ENCODE data around the gene NR1H2.

Gene NR1H2

GRCh38 chr19:50392759-50393158, 16.5 kb downstream of the NR1H2 start:
- Histone ChIP-seq H3K36me3 (ENCODE audit: control insufficient read depth, insufficient read depth, low read length) (peaks cover 32% of the 10 kb centered on the region), H3K9ac (ENCODE audit: low read depth, low read length) (no peak overlapping the region), H3K27me3 (ENCODE audit: control insufficient read depth, insufficient read depth, low read length) (no peaks in the 10 kb centered on the region), H3K27ac (ENCODE audit: low read depth, low read length) (no peak overlapping the region), H3K4me1 (ENCODE audit: control insufficient read depth, insufficient read depth, low read length) (no peaks in the 10 kb centered on the region), H3K9me3 (ENCODE audit: control insufficient read depth, insufficient read depth, low read length) (peaks cover 4% of the 10 kb centered on the region), H3K4me3 (ENCODE audit: low read depth, low read length) (no peak overlapping the region)

DNA sequence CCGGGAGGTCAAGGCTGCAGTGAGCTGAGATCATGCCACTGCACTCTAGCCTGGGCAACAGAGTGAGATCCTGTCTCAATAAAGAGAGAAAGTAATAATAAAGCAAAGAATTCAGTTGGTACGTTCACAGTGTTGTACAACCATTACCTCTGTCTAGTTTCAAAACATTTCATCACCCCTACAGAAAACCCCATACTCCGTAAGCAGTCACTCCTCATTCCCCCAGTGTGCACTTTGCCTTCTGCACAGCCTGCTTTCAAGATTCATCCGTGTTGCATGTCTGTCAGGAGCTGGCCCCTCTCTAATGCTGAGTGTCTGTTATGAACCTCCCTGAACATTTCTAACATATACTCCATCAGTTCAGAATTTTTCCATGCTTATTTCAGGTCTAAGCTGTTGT, 17.3 kb downstream of the NR1H2 start:
- H3K4me1 ChIP-seq (ENCODE audit: control insufficient read depth, insufficient read depth, low read length): no peaks in the 10 kb centered on the region
- no peaks in the 10 kb centered on the region for H3K27me3 ChIP-seq (ENCODE audit: control insufficient read depth, insufficient read depth, low read length)
- H3K27ac ChIP-seq (ENCODE audit: low read depth, low read length): no peak overlapping the region
- H3K4me3 ChIP-seq (ENCODE audit: low read depth, low read length): no peak overlapping the region
- H3K9ac ChIP-seq (ENCODE audit: low read depth, low read length): no peak overlapping the region
- peaks cover 28% of the 10 kb centered on the region for H3K36me3 ChIP-seq (ENCODE audit: control insufficient read depth, insufficient read depth, low read length)
- H3K9me3 ChIP-seq (ENCODE audit: control insufficient read depth, insufficient read depth, low read length): peaks cover 4% of the 10 kb centered on the region

DNA sequence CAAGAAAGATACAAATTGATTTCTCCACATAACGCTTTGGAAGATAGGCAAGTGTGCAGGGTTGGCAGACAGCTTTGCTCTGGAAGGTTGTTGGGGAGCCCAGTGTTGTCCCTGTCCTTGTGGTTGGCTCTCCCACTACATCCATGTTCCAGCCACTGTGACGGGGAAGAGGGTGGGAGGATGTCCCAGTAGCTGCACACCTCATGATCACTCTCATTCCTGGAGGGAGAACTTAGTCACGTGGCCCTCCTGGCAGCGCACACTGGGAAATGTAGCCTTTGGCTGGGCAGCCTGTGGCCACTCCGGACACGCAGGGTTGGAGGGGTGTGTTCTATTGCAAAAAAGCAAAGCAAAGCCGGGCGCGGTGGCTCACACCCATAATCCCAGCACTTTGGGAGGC, 17.8 kb downstream of the NR1H2 start:
- H3K36me3 ChIP-seq (ENCODE audit: control insufficient read depth, insufficient read depth, low read length): peaks cover 30% of the 10 kb centered on the region
- no peak overlapping the region for H3K9ac ChIP-seq (ENCODE audit: low read depth, low read length)
- peaks cover 4% of the 10 kb centered on the region for H3K9me3 ChIP-seq (ENCODE audit: control insufficient read depth, insufficient read depth, low read length)
- H3K27me3 ChIP-seq (ENCODE audit: control insufficient read depth, insufficient read depth, low read length): no peaks in the 10 kb centered on the region
- no peaks in the 10 kb centered on the region for H3K4me1 ChIP-seq (ENCODE audit: control insufficient read depth, insufficient read depth, low read length)
- no peak overlapping the region for H3K4me3 ChIP-seq (ENCODE audit: low read depth, low read length)
- no peak overlapping the region for H3K27ac ChIP-seq (ENCODE audit: low read depth, low read length)

- Histone ChIP-seq H3K36me3 (ENCODE audit: control insufficient read depth, insufficient read depth, low read length) (peaks cover 38% of the 10 kb centered on the region), H3K9me3 (ENCODE audit: control insufficient read depth, insufficient read depth, low read length) (no peaks in the 10 kb centered on the region), H3K4me3 (ENCODE audit: low read depth, low read length) (no peak overlapping the region), H3K4me1 (ENCODE audit: control insufficient read depth, insufficient read depth, low read length) (no peaks in the 10 kb centered on the region), H3K27ac (ENCODE audit: low read depth, low read length) (no peak overlapping the region), H3K27me3 (ENCODE audit: control insufficient read depth, insufficient read depth, low read length) (no peaks in the 10 kb centered on the region), H3K9ac (ENCODE audit: low read depth, low read length) (no peak overlapping the region)
These were observed 22.6 kb downstream of the NR1H2 start for GRCh38 chr19:50398675-50399367.

DNA sequence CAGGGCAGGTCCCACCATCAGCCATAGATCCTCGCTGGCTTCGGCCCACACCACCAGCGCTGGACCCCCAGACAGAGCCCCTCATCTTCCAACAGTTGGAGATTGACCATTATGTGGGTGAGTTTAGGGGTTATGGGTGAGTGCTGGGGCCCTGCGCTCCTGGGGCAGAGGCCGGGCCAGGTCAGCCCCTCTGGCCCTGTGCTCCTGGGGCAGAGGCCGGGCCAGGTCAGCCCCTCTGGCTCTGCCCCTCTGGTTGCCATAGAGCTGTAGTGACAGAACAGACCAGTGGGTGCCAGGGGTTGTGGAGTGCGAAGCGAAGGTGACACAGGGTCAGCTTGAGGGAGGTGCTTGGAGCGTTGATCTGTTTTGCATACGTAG, 23.1 kb downstream of the NR1H2 start:
- Histone ChIP-seq H3K9ac (ENCODE audit: low read depth, low read length) (no peak overlapping the region), H3K27ac (ENCODE audit: low read depth, low read length) (no peak overlapping the region), H3K4me3 (ENCODE audit: low read depth, low read length) (no peak overlapping the region), H3K36me3 (ENCODE audit: control insufficient read depth, insufficient read depth, low read length) (peaks cover 37% of the 10 kb centered on the region), H3K27me3 (ENCODE audit: control insufficient read depth, insufficient read depth, low read length) (no peaks in the 10 kb centered on the region), H3K9me3 (ENCODE audit: control insufficient read depth, insufficient read depth, low read length) (no peaks in the 10 kb centered on the region), H3K4me1 (ENCODE audit: control insufficient read depth, insufficient read depth, low read length) (no peaks in the 10 kb centered on the region)

DNA sequence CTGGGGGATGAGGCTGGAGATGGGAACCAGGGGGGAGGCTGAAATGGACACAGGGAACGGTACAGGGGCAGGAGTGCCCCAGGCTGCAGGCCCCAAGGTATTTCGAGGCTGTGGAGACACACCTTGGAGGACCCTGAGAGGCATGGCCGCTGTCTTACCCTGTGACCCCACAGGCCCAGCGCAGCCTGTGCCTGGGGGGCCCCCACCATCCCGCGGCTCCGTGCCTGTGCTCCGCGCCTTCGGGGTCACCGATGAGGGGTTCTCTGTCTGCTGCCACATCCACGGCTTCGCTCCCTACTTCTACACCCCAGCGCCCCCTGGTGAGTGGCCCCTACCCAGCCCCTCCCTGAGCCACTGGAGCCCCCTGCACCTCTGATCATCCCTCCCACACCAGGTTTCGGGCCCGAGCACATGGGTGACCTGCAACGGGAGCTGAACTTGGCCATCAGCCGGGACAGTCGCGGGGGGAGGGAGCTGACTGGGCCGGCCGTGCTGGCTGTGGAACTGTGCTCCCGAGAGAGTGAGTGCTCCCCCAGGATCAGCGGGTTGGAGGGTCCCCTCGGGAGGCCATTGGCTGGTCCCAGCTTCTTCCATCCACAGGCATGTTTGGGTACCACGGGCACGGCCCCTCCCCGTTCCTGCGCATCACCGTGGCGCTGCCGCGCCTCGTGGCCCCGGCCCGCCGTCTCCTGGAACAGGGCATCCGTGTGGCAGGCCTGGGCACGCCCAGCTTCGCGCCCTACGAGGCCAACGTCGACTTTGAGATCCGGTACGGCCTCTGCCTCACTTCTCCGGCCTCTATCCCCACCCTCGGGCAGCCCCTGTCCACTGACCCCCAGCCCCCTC, 25.6 kb downstream of the NR1H2 start:
- no peak overlapping the region for H3K9ac ChIP-seq (ENCODE audit: low read depth, low read length)
- H3K27me3 ChIP-seq (ENCODE audit: control insufficient read depth, insufficient read depth, low read length): no peaks in the 10 kb centered on the region
- H3K36me3 ChIP-seq (ENCODE audit: control insufficient read depth, insufficient read depth, low read length): peaks cover 55% of the 10 kb centered on the region
- no peak overlapping the region for H3K4me3 ChIP-seq (ENCODE audit: low read depth, low read length)
- H3K9me3 ChIP-seq (ENCODE audit: control insufficient read depth, insufficient read depth, low read length): no peaks in the 10 kb centered on the region
- no peak overlapping the region for H3K27ac ChIP-seq (ENCODE audit: low read depth, low read length)
- H3K4me1 ChIP-seq (ENCODE audit: control insufficient read depth, insufficient read depth, low read length): no peaks in the 10 kb centered on the region

- H3K9ac ChIP-seq (ENCODE audit: low read depth, low read length): no peak overlapping the region
- peaks cover 60% of the 10 kb centered on the region for H3K36me3 ChIP-seq (ENCODE audit: control insufficient read depth, insufficient read depth, low read length)
- no peaks in the 10 kb centered on the region for H3K9me3 ChIP-seq (ENCODE audit: control insufficient read depth, insufficient read depth, low read length)
- no peak overlapping the region for H3K4me3 ChIP-seq (ENCODE audit: low read depth, low read length)
- no peaks in the 10 kb centered on the region for H3K27me3 ChIP-seq (ENCODE audit: control insufficient read depth, insufficient read depth, low read length)
- H3K27ac ChIP-seq (ENCODE audit: low read depth, low read length): no peak overlapping the region
- H3K4me1 ChIP-seq (ENCODE audit: control insufficient read depth, insufficient read depth, low read length): no peaks in the 10 kb centered on the region
These were observed 26.5 kb downstream of the NR1H2 start for GRCh38 chr19:50402544-50403301.

DNA sequence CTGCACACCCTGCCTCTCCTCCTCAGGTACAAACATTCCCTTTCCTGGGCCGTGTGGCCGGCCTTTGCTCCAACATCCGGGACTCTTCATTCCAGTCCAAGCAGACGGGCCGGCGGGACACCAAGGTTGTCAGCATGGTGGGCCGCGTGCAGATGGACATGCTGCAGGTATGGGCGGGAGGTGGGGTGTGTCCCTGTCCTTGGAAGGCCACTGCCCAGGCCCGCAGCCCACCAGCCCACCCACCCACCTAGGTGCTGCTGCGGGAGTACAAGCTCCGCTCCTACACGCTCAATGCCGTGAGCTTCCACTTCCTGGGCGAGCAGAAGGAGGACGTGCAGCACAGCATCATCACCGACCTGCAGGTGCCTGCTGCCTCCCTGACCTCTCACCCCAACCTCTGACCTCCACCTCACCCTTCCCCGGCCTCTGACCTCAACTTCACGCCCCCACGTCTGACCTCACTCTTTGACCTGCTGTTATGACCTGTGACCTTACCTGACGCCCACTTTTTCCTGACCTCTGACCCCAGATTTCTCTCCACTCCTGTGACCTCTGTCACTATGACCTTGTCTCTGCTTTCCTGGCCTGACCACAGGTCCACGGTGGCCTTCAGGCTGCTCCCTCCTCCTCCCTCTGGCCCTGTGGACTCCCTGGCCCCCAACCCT, 30.0 kb downstream of the NR1H2 start:
- Histone ChIP-seq H3K36me3 (ENCODE audit: control insufficient read depth, insufficient read depth, low read length) (peaks cover 78% of the 10 kb centered on the region), H3K9me3 (ENCODE audit: control insufficient read depth, insufficient read depth, low read length) (no peaks in the 10 kb centered on the region), H3K9ac (ENCODE audit: low read depth, low read length) (no peak overlapping the region), H3K27me3 (ENCODE audit: control insufficient read depth, insufficient read depth, low read length) (no peaks in the 10 kb centered on the region), H3K27ac (ENCODE audit: low read depth, low read length) (no peak overlapping the region), H3K4me3 (ENCODE audit: low read depth, low read length) (no peak overlapping the region), H3K4me1 (ENCODE audit: control insufficient read depth, insufficient read depth, low read length) (no peaks in the 10 kb centered on the region)

DNA sequence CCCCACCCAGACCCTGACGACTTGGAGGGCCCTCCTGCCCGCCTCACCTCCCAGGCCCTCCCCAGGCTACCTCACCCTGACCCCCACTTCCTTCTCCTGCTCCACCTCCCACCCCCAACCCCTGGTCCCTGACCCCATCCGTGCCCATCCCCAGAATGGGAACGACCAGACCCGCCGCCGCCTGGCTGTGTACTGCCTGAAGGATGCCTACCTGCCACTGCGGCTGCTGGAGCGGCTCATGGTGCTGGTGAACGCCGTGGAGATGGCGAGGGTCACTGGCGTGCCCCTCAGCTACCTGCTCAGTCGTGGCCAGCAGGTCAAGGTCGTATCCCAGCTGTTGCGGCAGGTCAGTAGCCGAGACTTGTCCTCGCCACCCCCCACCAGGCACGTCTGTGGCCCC, 30.6 kb downstream of the NR1H2 start:
- H3K36me3 ChIP-seq (ENCODE audit: control insufficient read depth, insufficient read depth, low read length): peaks cover 77% of the 10 kb centered on the region

DNA sequence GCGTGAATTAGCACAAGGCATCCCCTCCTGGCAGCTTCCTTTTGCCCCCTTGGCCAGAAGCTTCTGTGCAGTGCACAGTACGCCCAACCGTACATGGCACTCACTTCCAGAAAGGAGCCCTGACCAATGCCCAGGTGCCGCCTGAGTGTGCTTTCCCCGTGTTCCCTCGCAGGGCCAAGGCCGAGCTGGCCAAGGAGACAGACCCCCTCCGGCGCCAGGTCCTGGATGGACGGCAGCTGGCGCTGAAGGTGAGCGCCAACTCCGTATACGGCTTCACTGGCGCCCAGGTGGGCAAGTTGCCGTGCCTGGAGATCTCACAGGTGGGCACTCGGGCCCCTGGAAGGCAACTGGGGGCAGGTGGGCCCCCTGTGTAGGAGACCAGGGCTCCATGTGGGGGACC, 33.1 kb downstream of the NR1H2 start:
- Histone ChIP-seq H3K36me3 (ENCODE audit: control insufficient read depth, insufficient read depth, low read length) (peaks cover 71% of the 10 kb centered on the region), H3K27me3 (ENCODE audit: control insufficient read depth, insufficient read depth, low read length) (no peaks in the 10 kb centered on the region), H3K4me1 (ENCODE audit: control insufficient read depth, insufficient read depth, low read length) (no peaks in the 10 kb centered on the region), H3K9me3 (ENCODE audit: control insufficient read depth, insufficient read depth, low read length) (no peaks in the 10 kb centered on the region), H3K4me3 (ENCODE audit: low read depth, low read length) (no peak overlapping the region), H3K9ac (ENCODE audit: low read depth, low read length) (no peak overlapping the region), H3K27ac (ENCODE audit: low read depth, low read length) (no peak overlapping the region)

More for the DNA sequence above, 30.6 kb downstream of the NR1H2 start:
- Histone ChIP-seq H3K4me1 (ENCODE audit: control insufficient read depth, insufficient read depth, low read length) (no peaks in the 10 kb centered on the region), H3K27ac (ENCODE audit: low read depth, low read length) (no peak overlapping the region), H3K27me3 (ENCODE audit: control insufficient read depth, insufficient read depth, low read length) (no peaks in the 10 kb centered on the region), H3K4me3 (ENCODE audit: low read depth, low read length) (no peak overlapping the region), H3K9me3 (ENCODE audit: control insufficient read depth, insufficient read depth, low read length) (no peaks in the 10 kb centered on the region), H3K9ac (ENCODE audit: low read depth, low read length) (no peak overlapping the region)

Data from HUES48 (cell line).